B cell (primary cell): ENCODE results near the gene ELMO1. TPM values are rescaled to one million over a fixed set of nuclear protein-coding genes. Genes with fewer than 3 reads are reported as not detected.

Experiments
- ATAC-seq: fragments of 200-7000 bp; cut with Tn5 transposase; one replicate; pipeline ENCODE4 v1.10.0; 2021; ENCODE audit warnings: low read depth, mild to moderate bottlenecking, moderate number of reproducible peaks, moderate library complexity
- CTCF ChIA-PET: fragments of 350-600 bp; sonication (Branson Sonifier 250); formaldehyde crosslinking; loops from one replicate; lab custom pipeline; 2021; ENCODE audit warnings: antibody characterized with exemption, inconsistent platforms; lab: Charles Lee
- POLR2A ChIA-PET: fragments of 350-600 bp; sonication (Branson Sonifier 250); formaldehyde crosslinking; loops from one replicate; lab custom pipeline; 2021; ENCODE audit warnings: antibody characterized with exemption; lab: Charles Lee
- DNase-seq: peaks from one replicate; pipeline ENCODE4 v3.0.0; 2013
- H2AFZ ChIP-seq: 2 replicates; pipeline ENCODE4 v1.6.1; 2012; ENCODE audit warnings: mild to moderate bottlenecking, low read depth, low read length; ENCODE audit not compliant: insufficient read depth, poor library complexity, severe bottlenecking
- H3K27ac ChIP-seq, 2 donors: 1 replicate in 1 of 2; 2 replicates in 1 of 2; pipeline ENCODE4 v1.5.1; 2012 to 2013; ENCODE audit warnings: low read length in 2 of 2, mild to moderate bottlenecking in 2 of 2, moderate library complexity in 1 of 2
- H3K27me3 ChIP-seq, 4 experiments: fragments of 200-600 bp in 1 of 4; sonication (generic) in 1 of 4; replicated peaks in 1 of 4; 1 replicate in 2 of 4; 2 replicates in 2 of 4; pipeline versions ENCODE4 v1.6.1 to v1.7.0; 2013 to 2016; ENCODE audit warnings: low read length in 3 of 4, mild to moderate bottlenecking in 2 of 4, mixed read lengths in 1 of 4, moderate library complexity in 1 of 4; ENCODE audit not compliant: insufficient read depth in 4 of 4, control insufficient read depth in 3 of 4; ENCODE audit errors: control extremely low read depth in 1 of 4
- H3K36me3 ChIP-seq, 2 experiments: replicated peaks in 1 of 2; 1 replicate in 1 of 2; 2 replicates in 1 of 2; pipeline versions ENCODE4 v1.6.1 to v1.7.1; 2013; ENCODE audit warnings: low read length in 1 of 2; ENCODE audit not compliant: insufficient read depth in 2 of 2, control insufficient read depth in 1 of 2; ENCODE audit errors: control extremely low read depth in 1 of 2, extremely low read depth in 1 of 2
- H3K4me1 ChIP-seq, 2 donors: fragments of 200-600 bp in 1 of 2; sonication (generic) in 1 of 2; 1 replicate in 1 of 2; 2 replicates in 1 of 2; pipeline versions ENCODE4 v1.5.1 to v1.6.1; 2013 to 2017; ENCODE audit warnings: low read length in 2 of 2; ENCODE audit not compliant: control insufficient read depth in 2 of 2, insufficient read depth in 2 of 2
- H3K4me2 ChIP-seq: replicated peaks from 2 replicates; pipeline ENCODE3; 2012; ENCODE audit warnings: mild to moderate bottlenecking, low read depth, low read length; ENCODE audit not compliant: poor library complexity, severe bottlenecking
- H3K4me3 ChIP-seq, 5 experiments: fragments of 200-600 bp in 1 of 5; sonication (generic) in 1 of 5; 1 replicate in 3 of 5; 2 replicates in 2 of 5; pipeline versions ENCODE4 v1.5.1 to v1.7.0; 2011 to 2016; ENCODE audit warnings: low read length in 4 of 5, mild to moderate bottlenecking in 4 of 5, low read depth in 2 of 5, control low read depth in 1 of 5, moderate library complexity in 1 of 5; ENCODE audit not compliant: insufficient read depth in 1 of 5; ENCODE audit errors: control extremely low read depth in 1 of 5, extremely low read depth in 1 of 5
- H3K79me2 ChIP-seq: fragments of 200-600 bp; sonication (generic); one replicate; pipeline ENCODE4 v1.6.0; 2016; ENCODE audit warnings: low read length; ENCODE audit not compliant: control insufficient read depth, insufficient read depth
- H3K9ac ChIP-seq: fragments of 200-600 bp; sonication (generic); 2 replicates; pipeline ENCODE4 v1.6.1; 2017; ENCODE audit warnings: mild to moderate bottlenecking, low read length, moderate library complexity
- H3K9me3 ChIP-seq, 3 donors: one replicate each; pipeline versions ENCODE4 v1.6.1 to v1.7.1; 2013; ENCODE audit warnings: low read length in 2 of 3; ENCODE audit not compliant: control insufficient read depth in 2 of 3, insufficient read depth in 1 of 3; ENCODE audit errors: control extremely low read depth in 1 of 3
- H4K20me1 ChIP-seq: 2 replicates; pipeline ENCODE4 v1.6.0; 2012; ENCODE audit warnings: mild to moderate bottlenecking, low read length; ENCODE audit not compliant: insufficient read depth, control insufficient read depth, poor library complexity, severe bottlenecking
- H3K27ac Mint-ChIP-seq: one replicate; pipeline ENCODE4 v1.8.0; 2021; ENCODE audit warnings: mixed read lengths
- H3K27me3 Mint-ChIP-seq: one replicate; pipeline ENCODE4 v1.8.0; 2021; ENCODE audit warnings: mixed read lengths
- H3K4me1 Mint-ChIP-seq: one replicate; pipeline ENCODE4 v1.8.0; 2021; ENCODE audit warnings: mixed read lengths
- H3K4me3 Mint-ChIP-seq: one replicate; pipeline ENCODE4 v1.8.0; 2021; ENCODE audit warnings: mixed read lengths
- H3K9me3 Mint-ChIP-seq: one replicate; pipeline ENCODE4 v1.8.0; 2022; ENCODE audit warnings: mixed read lengths; ENCODE audit not compliant: insufficient read depth
- EZH2 ChIP-seq: IDR thresholded peaks from 2 replicates; pipeline ENCODE4 v1.6.1; 2012; ENCODE audit warnings: borderline replicate concordance, low read depth, mild to moderate bottlenecking, moderate library complexity, low read length; ENCODE audit not compliant: insufficient read depth, poor library complexity, severe bottlenecking
- WGBS: methylation state at CpG from one replicate; pipeline ENCODE4 v1.1.5; 2013; ENCODE audit warnings: missing lambda C conversion rate; ENCODE audit not compliant: insufficient coverage; 5-methylcytosine and 5-hydroxymethylcytosine counted together
- intact Hi-C: fragments of 100-400 bp; cut with micrococcal nuclease; formaldehyde crosslinking; loops from one replicate; pipeline ENCODE4 v1.10.0; 2022
- polyA plus RNA-seq: library from polyadenylated mRNA; depleted of rRNA; stranded (reverse); fragments of >200 nt; gene quantifications from 2 replicates; pipeline ENCODE4 v1.2.3, GENCODE V29; 2012
- total RNA-seq, 2 donors: library from RNA; stranded (reverse); fragments of 120-200 nt in 1 of 2; gene quantifications; 1 replicate in 1 of 2; 2 replicates in 1 of 2; pipeline versions ENCODE4 v1.2.3 to v1.2.4, GENCODE V29; 2013 to 2022
- TF ChIP-seq, protein P1 (sequence below): fragments of 200-600 bp; IDR thresholded peaks from one replicate; pipeline ENCODE4 v1.8.0; 2022; ENCODE audit warnings: antibody characterized with exemption, mild to moderate bottlenecking

ELMO1 gene
- total and polyA plus RNA-seq, 2 donors (not counting 1 experiment from before 2014, with no cell fraction given): 44.7 to 177 TPM

DNA sequence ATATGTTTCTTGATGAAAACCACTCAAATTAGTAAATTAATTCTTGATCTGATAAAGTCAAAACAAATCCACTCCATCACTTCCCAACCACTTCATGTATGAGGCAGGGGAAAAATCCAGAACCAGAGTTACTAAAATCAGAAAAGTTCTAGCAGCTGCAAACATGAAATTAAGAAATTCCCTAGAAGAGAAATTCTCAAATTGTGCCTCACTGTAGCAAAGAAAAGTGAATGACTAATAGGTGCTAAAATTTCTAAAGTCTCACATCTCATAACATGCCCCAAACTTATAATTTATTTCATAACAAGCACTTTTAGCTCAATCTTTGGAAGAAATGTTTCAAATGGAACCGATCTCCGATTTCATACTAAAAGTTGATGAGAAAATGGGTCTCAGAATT lies 379.3 kb downstream of the ELMO1 start:
- H4K20me1 ChIP-seq: peaks cover 5% of the 10 kb centered on the region
- H3K4me2 ChIP-seq: no peak overlapping the region
- no peak overlapping the region for H3K27ac ChIP-seq
- H3K4me1 ChIP-seq: no peaks in the 10 kb centered on the region
- H3K27me3 ChIP-seq: no peaks in the 10 kb centered on the region
- Mint-ChIP-seq H3K4me3 (no peak overlapping the region), H3K9me3 (no peaks in the 10 kb centered on the region), H3K27me3 (no peaks in the 10 kb centered on the region), H3K4me1 (peaks cover 9% of the 10 kb centered on the region), H3K27ac (no peak overlapping the region)
- POLR2A ChIA-PET: no interaction called here
- TF ChIP-seq EZH2: no peak
- TF ChIP-seq, protein P1, sequence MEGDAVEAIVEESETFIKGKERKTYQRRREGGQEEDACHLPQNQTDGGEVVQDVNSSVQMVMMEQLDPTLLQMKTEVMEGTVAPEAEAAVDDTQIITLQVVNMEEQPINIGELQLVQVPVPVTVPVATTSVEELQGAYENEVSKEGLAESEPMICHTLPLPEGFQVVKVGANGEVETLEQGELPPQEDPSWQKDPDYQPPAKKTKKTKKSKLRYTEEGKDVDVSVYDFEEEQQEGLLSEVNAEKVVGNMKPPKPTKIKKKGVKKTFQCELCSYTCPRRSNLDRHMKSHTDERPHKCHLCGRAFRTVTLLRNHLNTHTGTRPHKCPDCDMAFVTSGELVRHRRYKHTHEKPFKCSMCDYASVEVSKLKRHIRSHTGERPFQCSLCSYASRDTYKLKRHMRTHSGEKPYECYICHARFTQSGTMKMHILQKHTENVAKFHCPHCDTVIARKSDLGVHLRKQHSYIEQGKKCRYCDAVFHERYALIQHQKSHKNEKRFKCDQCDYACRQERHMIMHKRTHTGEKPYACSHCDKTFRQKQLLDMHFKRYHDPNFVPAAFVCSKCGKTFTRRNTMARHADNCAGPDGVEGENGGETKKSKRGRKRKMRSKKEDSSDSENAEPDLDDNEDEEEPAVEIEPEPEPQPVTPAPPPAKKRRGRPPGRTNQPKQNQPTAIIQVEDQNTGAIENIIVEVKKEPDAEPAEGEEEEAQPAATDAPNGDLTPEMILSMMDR: no peak
- H3K4me3 ChIP-seq: no peak overlapping the region
- H3K9me3 ChIP-seq: no peaks in the 10 kb centered on the region
- no peak overlapping the region for H3K9ac ChIP-seq
- CTCF ChIA-PET: no interaction called here
- ATAC-seq (no peak), DNase-seq (no peak)
- no CpG with 5 or more reads among the region's 2 CpGs for WGBS
- H2AFZ ChIP-seq: no peak overlapping the region
- H3K79me2 ChIP-seq: peaks cover 6% of the 10 kb centered on the region
- H3K36me3 ChIP-seq: peaks cover 0 to 9% of the 10 kb centered on the region in 2 experiments
- intact Hi-C loops: no loop called here

DNA sequence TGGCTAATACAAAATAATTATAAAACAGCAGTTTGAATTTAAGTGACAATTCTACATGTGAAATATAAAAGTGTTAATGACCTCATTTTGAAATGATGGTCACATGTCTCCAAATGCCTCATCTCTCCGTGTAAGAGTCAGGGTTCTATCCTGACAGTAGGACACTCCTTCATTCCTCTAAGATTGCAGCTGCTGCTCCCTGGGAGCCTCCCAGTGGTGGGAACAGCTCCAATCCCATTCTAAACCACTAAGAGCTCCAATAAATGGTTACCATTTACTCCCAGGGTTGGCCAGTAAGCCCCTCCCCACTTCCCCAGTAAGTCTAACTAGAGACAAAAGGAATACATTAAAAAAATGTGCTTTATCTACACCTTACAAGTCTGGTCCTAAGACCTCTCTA lies 379.8 kb downstream of the ELMO1 start:
- Histone ChIP-seq H4K20me1 (peaks cover 5% of the 10 kb centered on the region), H3K27me3 (no peaks in the 10 kb centered on the region), H3K4me3 (no peak overlapping the region), H2AFZ (no peak overlapping the region), H3K9me3 (no peaks in the 10 kb centered on the region), H3K36me3 (peaks cover 0 to 9% of the 10 kb centered on the region in 2 experiments), H3K27ac (no peak overlapping the region), H3K4me2 (no peak overlapping the region), H3K79me2 (peaks cover 6% of the 10 kb centered on the region), H3K4me1 (no peaks in the 10 kb centered on the region), H3K9ac (no peak overlapping the region)
- ATAC-seq (no peak), DNase-seq (no peak)
- intact Hi-C loops: no loop called here
- peaks cover 9% of the 10 kb centered on the region for H3K4me1 Mint-ChIP-seq
- no peak overlapping the region for H3K4me3 Mint-ChIP-seq
- H3K9me3 Mint-ChIP-seq: no peaks in the 10 kb centered on the region
- no peaks in the 10 kb centered on the region for H3K27me3 Mint-ChIP-seq
- ChIA-PET CTCF (no interaction called here), POLR2A (no interaction called here)
- TF ChIP-seq, protein P1: no peak
- TF ChIP-seq EZH2: no peak
- H3K27ac Mint-ChIP-seq: no peak overlapping the region
- WGBS: 89% methylated on average over 1 of the region's 1 CpG
